GM12878 (cell line): ENCODE measurements around the gene CTPS1. TPM values are rescaled to one million over a fixed set of nuclear protein-coding genes. Genes with fewer than 3 reads are reported as not detected.

Experiments used
- ATAC-seq: fragments of 200-7000 bp; cut with Tn5 transposase; 3 replicates; pipeline ENCODE4 v1.9.1; 2020; ENCODE audit warnings: mild to moderate bottlenecking, moderate library complexity
- BruUV-seq: library from RNA; stranded (reverse); fragments of 400-500 nt; replicated peaks from 2 replicates; lab custom pipeline; 2021; lab: Mats Ljungman, UMichigan
- CTCF ChIA-PET: fragments of 300-600 bp; sonication (Branson Sonifier 250); formaldehyde crosslinking; extraction: SDS; loops from one replicate; lab custom pipeline; 2021; ENCODE audit warnings: inconsistent platforms; lab: Yijun Ruan, JAX
- POLR2A ChIA-PET: fragments of 350-600 bp; formaldehyde crosslinking; extraction: SDS; loops from one replicate; lab custom pipeline; 2021; ENCODE audit warnings: inconsistent platforms; lab: Charles Lee
- RAD21 ChIA-PET: fragments of 300-600 bp; sonication (Branson Sonifier 250); formaldehyde crosslinking; loops from one replicate; lab custom pipeline; 2023; ENCODE audit warnings: antibody characterized with exemption; ENCODE audit not compliant: unreplicated experiment; lab: Charles Lee
- SMC1A ChIA-PET: fragments of 300-600 bp; sonication (Branson Sonifier 250); formaldehyde crosslinking; loops from one replicate; lab custom pipeline; 2023; ENCODE audit not compliant: unreplicated experiment, uncharacterized antibody; lab: Charles Lee
- DNase-seq: peaks from one replicate; pipeline ENCODE4 v3.0.0-alpha.2; 2011; ENCODE audit warnings: low read depth, low spot score
- FAIRE-seq: peaks from 3 replicates; lab custom pipeline; 2011; peaks lifted over from hg19 to GRCh38; lab: Jason Lieb, UNC
- H2AFZ ChIP-seq: 2 replicates; pipeline ENCODE4 v1.6.0; 2011; ENCODE audit warnings: low read depth, low read length, control low read depth; ENCODE audit not compliant: control insufficient read depth
- H3K27ac ChIP-seq: 2 replicates; pipeline ENCODE4 v1.5.1; 2011; ENCODE audit warnings: control low read depth; ENCODE audit not compliant: control insufficient read depth, insufficient read depth
- H3K27me3 ChIP-seq, 2 experiments: replicated peaks in 1 of 2; 2 replicates each; pipeline versions ENCODE4 v1.6.0 to v1.6.1; 2011; ENCODE audit warnings: low read length in 1 of 2; ENCODE audit not compliant: control insufficient read depth in 2 of 2, insufficient read depth in 2 of 2
- H3K36me3 ChIP-seq, 2 experiments: 2 replicates each; pipeline ENCODE4 v1.5.1; 2011; ENCODE audit warnings: low read length in 1 of 2; ENCODE audit not compliant: control insufficient read depth in 2 of 2, insufficient read depth in 2 of 2
- H3K4me1 ChIP-seq: 2 replicates; pipeline ENCODE4 v1.6.1; 2011; ENCODE audit warnings: mild to moderate bottlenecking, low read length, moderate library complexity, mixed read lengths; ENCODE audit not compliant: control insufficient read depth, insufficient read depth
- H3K4me2 ChIP-seq: 2 replicates; pipeline ENCODE4 v1.6.0; 2011; ENCODE audit warnings: control low read depth; ENCODE audit not compliant: control insufficient read depth, insufficient read depth
- H3K4me3 ChIP-seq: fragments of 200-600 bp; sonication (generic); 2 replicates; pipeline ENCODE4 v1.5.1; 2016
- H3K79me2 ChIP-seq: 2 replicates; pipeline ENCODE4 v1.6.0; 2011; ENCODE audit warnings: low read length; ENCODE audit not compliant: control insufficient read depth, insufficient read depth
- H3K9ac ChIP-seq: 2 replicates; pipeline ENCODE4 v1.8.0; 2011; ENCODE audit warnings: low read length, control low read depth, mixed read lengths; ENCODE audit not compliant: control insufficient read depth, insufficient read depth
- H3K9me3 ChIP-seq: replicated peaks from 3 replicates; pipeline ENCODE4 v1.5.1; 2011; ENCODE audit warnings: mild to moderate bottlenecking, low read length; ENCODE audit not compliant: control insufficient read depth, insufficient read depth
- H4K20me1 ChIP-seq: 2 replicates; pipeline ENCODE4 v1.6.0; 2011; ENCODE audit not compliant: control insufficient read depth, insufficient read depth
- CBX3 ChIP-seq: fragments of 200-600 bp; sonication (generic); IDR thresholded peaks from 2 replicates; pipeline ENCODE4 v1.6.1; 2016; ENCODE audit warnings: low read depth, borderline replicate concordance
- JUND ChIP-seq: IDR thresholded peaks from 2 replicates; pipeline ENCODE4 v1.6.1; 2012; ENCODE audit warnings: low read depth, mild to moderate bottlenecking, low read length, improper control_type of control experiment, moderate library complexity
- WGBS: methylation state at CpG from one replicate; pipeline ENCODE4 v1.1.6; 2016; ENCODE audit warnings: low lambda C conversion rate; ENCODE audit not compliant: insufficient replicate concordance, insufficient coverage; ENCODE audit errors: missing lambda C conversion rate; 5-methylcytosine and 5-hydroxymethylcytosine counted together
- in situ Hi-C: fragments of 300-500 bp; cut with MboI; formaldehyde crosslinking; loops from 9 replicates; pipeline ENCODE4 v1.14.3; 2018; ENCODE audit warnings: mixed read lengths
- intact Hi-C: fragments of 100-400 bp; cut with micrococcal nuclease; formaldehyde crosslinking; loops from one replicate; pipeline ENCODE4 v1.14.2; 2022; ENCODE audit not compliant: unreplicated experiment
- polyA plus RNA-seq, 11 experiments: library from polyadenylated mRNA; depleted of rRNA in 4 of 11; unstranded in 6 of 11; stranded (reverse) in 5 of 11; fragments of >200 nt; fragmentation: Nextera tagmentation in 4 of 11; fragmentation: Illumina TruSeq in 1 of 11; extraction: Ambion mirVana in 4 of 11; extraction: Trizol in 1 of 11; gene quantifications; 1 replicate in 1 of 11; 2 replicates in 10 of 11; pipeline versions ENCODE4 v1.2.1 to v1.2.3, GENCODE V29; 2011 to 2016; ENCODE audit warnings: inconsistent platforms in 2 of 11, missing spikeins in 2 of 11, low read depth in 1 of 11
- total RNA-seq, 4 experiments: library from RNA; depleted of rRNA in 3 of 4; stranded (reverse); fragments of >200 nt in 3 of 4; fragmentation: Illumina TruSeq in 1 of 4; extraction: Trizol in 1 of 4; gene quantifications; 2 replicates each; pipeline versions ENCODE4 v1.2.1 to v1.2.3, GENCODE V29; 2013 to 2021
- TF ChIP-seq, protein P1 (sequence below): fragments of 450-650 bp; IDR thresholded peaks from 2 replicates; pipeline ENCODE4 v1.6.1; 2017; ENCODE audit warnings: borderline replicate concordance
- TF ChIP-seq, protein P2 (sequence below): fragments of 450-650 bp; IDR thresholded peaks from 2 replicates; pipeline ENCODE4 v1.6.1; 2016; ENCODE audit warnings: mild to moderate bottlenecking
- TF ChIP-seq, protein P3 (sequence below): IDR thresholded peaks from 2 replicates; pipeline ENCODE4 v1.6.1; 2011; ENCODE audit warnings: mild to moderate bottlenecking, low read depth, low read length, moderate library complexity; ENCODE audit not compliant: insufficient replicate concordance
- TF ChIP-seq, protein P4 (sequence below): fragments of 450-650 bp; IDR thresholded peaks from 2 replicates; pipeline ENCODE4 v1.6.1; 2017; ENCODE audit warnings: low read depth, mild to moderate bottlenecking, moderate library complexity

Gene CTPS1
- total and polyA plus RNA-seq, 10 of the 15 experiments (the other 5 are each of a cell fraction or from before 2014, with no cell fraction given): 27.5 to 106 (median 62.8) TPM

DNA sequence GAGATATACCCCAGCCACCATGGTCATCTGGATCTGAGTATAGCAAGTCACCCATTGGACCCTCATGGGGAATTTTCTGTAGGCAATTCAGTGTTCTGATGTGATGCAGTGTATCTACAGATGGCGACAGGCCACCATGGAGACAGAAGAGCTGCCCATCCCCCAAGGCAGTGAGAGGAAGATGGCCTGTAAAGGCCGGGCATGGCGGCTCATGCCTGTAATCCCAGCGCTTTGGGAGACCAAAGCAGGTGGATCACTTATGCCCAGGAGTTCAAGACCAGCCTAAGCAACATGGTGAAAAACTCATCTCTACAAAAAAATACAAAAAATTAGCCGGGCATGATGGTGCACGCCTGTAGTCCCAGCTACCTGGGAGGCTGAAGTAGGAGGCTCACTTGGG, 41.1 kb upstream of the CTPS1 start:
- ChIA-PET SMC1A (no interaction called here), RAD21 (no interaction called here), CTCF (interaction anchor here (9.0 kb wide), 1 partner anchor 12 kb away, joined by 78 read pairs; no protein-coding TSS in a partner anchor), POLR2A (no interaction called here)
- H3K4me1 ChIP-seq: no peaks in the 10 kb centered on the region
- WGBS: 69% methylated on average over 6 of the region's 6 CpGs
- ATAC-seq (no peak), DNase-seq (no peak), FAIRE-seq (no peak)
- no TSS peak for BruUV-seq
- in situ Hi-C loops: no loop called here
- no peaks in the 10 kb centered on the region for H4K20me1 ChIP-seq
- no peak overlapping the region for H3K27ac ChIP-seq
- H3K9me3 ChIP-seq: no peaks in the 10 kb centered on the region
- H2AFZ ChIP-seq: no peak overlapping the region
- TF ChIP-seq JUND (no peak), CBX3 (no peak)
- TF ChIP-seq, protein P1, sequence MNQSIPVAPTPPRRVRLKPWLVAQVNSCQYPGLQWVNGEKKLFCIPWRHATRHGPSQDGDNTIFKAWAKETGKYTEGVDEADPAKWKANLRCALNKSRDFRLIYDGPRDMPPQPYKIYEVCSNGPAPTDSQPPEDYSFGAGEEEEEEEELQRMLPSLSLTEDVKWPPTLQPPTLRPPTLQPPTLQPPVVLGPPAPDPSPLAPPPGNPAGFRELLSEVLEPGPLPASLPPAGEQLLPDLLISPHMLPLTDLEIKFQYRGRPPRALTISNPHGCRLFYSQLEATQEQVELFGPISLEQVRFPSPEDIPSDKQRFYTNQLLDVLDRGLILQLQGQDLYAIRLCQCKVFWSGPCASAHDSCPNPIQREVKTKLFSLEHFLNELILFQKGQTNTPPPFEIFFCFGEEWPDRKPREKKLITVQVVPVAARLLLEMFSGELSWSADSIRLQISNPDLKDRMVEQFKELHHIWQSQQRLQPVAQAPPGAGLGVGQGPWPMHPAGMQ: no peak
- TF ChIP-seq, protein P2, sequence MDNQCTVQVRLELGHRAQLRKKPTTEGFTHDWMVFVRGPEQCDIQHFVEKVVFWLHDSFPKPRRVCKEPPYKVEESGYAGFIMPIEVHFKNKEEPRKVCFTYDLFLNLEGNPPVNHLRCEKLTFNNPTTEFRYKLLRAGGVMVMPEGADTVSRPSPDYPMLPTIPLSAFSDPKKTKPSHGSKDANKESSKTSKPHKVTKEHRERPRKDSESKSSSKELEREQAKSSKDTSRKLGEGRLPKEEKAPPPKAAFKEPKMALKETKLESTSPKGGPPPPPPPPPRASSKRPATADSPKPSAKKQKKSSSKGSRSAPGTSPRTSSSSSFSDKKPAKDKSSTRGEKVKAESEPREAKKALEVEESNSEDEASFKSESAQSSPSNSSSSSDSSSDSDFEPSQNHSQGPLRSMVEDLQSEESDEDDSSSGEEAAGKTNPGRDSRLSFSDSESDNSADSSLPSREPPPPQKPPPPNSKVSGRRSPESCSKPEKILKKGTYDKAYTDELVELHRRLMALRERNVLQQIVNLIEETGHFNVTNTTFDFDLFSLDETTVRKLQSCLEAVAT: no peak
- TF ChIP-seq, protein P3, sequence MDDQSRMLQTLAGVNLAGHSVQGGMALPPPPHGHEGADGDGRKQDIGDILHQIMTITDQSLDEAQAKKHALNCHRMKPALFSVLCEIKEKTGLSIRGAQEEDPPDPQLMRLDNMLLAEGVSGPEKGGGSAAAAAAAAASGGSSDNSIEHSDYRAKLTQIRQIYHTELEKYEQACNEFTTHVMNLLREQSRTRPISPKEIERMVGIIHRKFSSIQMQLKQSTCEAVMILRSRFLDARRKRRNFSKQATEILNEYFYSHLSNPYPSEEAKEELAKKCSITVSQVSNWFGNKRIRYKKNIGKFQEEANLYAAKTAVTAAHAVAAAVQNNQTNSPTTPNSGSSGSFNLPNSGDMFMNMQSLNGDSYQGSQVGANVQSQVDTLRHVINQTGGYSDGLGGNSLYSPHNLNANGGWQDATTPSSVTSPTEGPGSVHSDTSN: no peak
- TF ChIP-seq, protein P4, sequence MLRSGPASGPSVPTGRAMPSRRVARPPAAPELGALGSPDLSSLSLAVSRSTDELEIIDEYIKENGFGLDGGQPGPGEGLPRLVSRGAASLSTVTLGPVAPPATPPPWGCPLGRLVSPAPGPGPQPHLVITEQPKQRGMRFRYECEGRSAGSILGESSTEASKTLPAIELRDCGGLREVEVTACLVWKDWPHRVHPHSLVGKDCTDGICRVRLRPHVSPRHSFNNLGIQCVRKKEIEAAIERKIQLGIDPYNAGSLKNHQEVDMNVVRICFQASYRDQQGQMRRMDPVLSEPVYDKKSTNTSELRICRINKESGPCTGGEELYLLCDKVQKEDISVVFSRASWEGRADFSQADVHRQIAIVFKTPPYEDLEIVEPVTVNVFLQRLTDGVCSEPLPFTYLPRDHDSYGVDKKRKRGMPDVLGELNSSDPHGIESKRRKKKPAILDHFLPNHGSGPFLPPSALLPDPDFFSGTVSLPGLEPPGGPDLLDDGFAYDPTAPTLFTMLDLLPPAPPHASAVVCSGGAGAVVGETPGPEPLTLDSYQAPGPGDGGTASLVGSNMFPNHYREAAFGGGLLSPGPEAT: no peak
- intact Hi-C loops: no loop called here
- H3K79me2 ChIP-seq: no peaks in the 10 kb centered on the region
- no peaks in the 10 kb centered on the region for H3K36me3 ChIP-seq
- H3K4me2 ChIP-seq: no peak overlapping the region
- no peaks in the 10 kb centered on the region for H3K27me3 ChIP-seq
- H3K4me3 ChIP-seq: no peak overlapping the region
- no peak overlapping the region for H3K9ac ChIP-seq
